WTC11 (cell line): Measurements from ENCODE around the gene SVIL. TPM values are rescaled to one million over a fixed set of nuclear protein-coding genes. Genes with fewer than 3 reads are reported as not detected.

Experiments
- ATAC-seq: fragments of 200-7000 bp; cut with Tn5 transposase; 2 replicates; pipeline ENCODE4 v1.10.0; 2021; ENCODE audit warnings: mild to moderate bottlenecking, moderate library complexity
- CTCF ChIA-PET: fragments of 300-600 bp; sonication (Branson Sonifier 250); formaldehyde crosslinking; loops from one replicate; lab custom pipeline; 2021; ENCODE audit warnings: antibody characterized with exemption; lab: Charles Lee
- POLR2A ChIA-PET: fragments of 350-600 bp; sonication (Branson Sonifier 250); formaldehyde crosslinking; loops from one replicate; lab custom pipeline; 2021; ENCODE audit warnings: antibody characterized with exemption; lab: Charles Lee
- DNase-seq: peaks from one replicate; pipeline ENCODE4 v3.0.0; 2021; ENCODE audit warnings: low spot score
- H3K27ac Mint-ChIP-seq: 2 replicates; pipeline ENCODE4 v1.8.0; 2021; ENCODE audit warnings: mixed read lengths
- H3K27me3 Mint-ChIP-seq: 2 replicates; pipeline ENCODE4 v1.8.0; 2021; ENCODE audit warnings: low read depth, mild to moderate bottlenecking, moderate library complexity, mixed read lengths
- H3K36me3 Mint-ChIP-seq: 2 replicates; pipeline ENCODE4 v1.8.0; 2021; ENCODE audit warnings: mixed read lengths
- H3K4me1 Mint-ChIP-seq: 2 replicates; pipeline ENCODE4 v1.8.0; 2022; ENCODE audit warnings: mixed read lengths
- H3K4me3 Mint-ChIP-seq: 2 replicates; pipeline ENCODE4 v1.8.0; 2021; ENCODE audit warnings: mild to moderate bottlenecking, moderate library complexity, mixed read lengths
- H3K9me3 Mint-ChIP-seq: 2 replicates; pipeline ENCODE4 v1.8.0; 2021; ENCODE audit warnings: mixed read lengths
- ATF3 ChIP-seq: sonication (generic); formaldehyde crosslinking; conservative IDR thresholded peaks from 2 replicates; pipeline ENCODE4 v1.8.1; 2022; ENCODE audit warnings: mild to moderate bottlenecking, missing genetic modification reagents
- CBFB ChIP-seq: sonication (generic); formaldehyde crosslinking; IDR thresholded peaks from 2 replicates; pipeline ENCODE4 v1.8.1; 2022; ENCODE audit warnings: mild to moderate bottlenecking, low read depth, missing genetic modification reagents
- ERG ChIP-seq: fragments of 250-450 bp; sonication (Bioruptor Pico); IDR thresholded peaks from 2 replicates; pipeline ENCODE4 v1.8.0; 2021; ENCODE audit warnings: mild to moderate bottlenecking
- IRF2 ChIP-seq: sonication (generic); formaldehyde crosslinking; IDR thresholded peaks from 2 replicates; pipeline ENCODE4 v1.8.0; 2022; ENCODE audit warnings: low read depth, missing genetic modification reagents, borderline replicate concordance
- JAZF1 ChIP-seq: fragments of 250-450 bp; sonication (Bioruptor Pico); IDR thresholded peaks from 2 replicates; pipeline ENCODE4 v1.9.0; 2021; ENCODE audit warnings: moderate library complexity, mild to moderate bottlenecking, inconsistent platforms
- JUN ChIP-seq: sonication (generic); formaldehyde crosslinking; IDR thresholded peaks from 2 replicates; pipeline ENCODE4 v1.8.0; 2023; ENCODE audit warnings: mild to moderate bottlenecking, missing genetic modification reagents
- KAT7 ChIP-seq: sonication (generic); formaldehyde crosslinking; IDR thresholded peaks from 2 replicates; pipeline ENCODE4 v1.8.1; 2023; ENCODE audit warnings: missing genetic modification reagents, mild to moderate bottlenecking, borderline replicate concordance
- MLX ChIP-seq: sonication (generic); formaldehyde crosslinking; IDR thresholded peaks from 2 replicates; pipeline ENCODE4 v1.8.1; 2023; ENCODE audit warnings: mild to moderate bottlenecking, missing genetic modification reagents, moderate library complexity
- MXD4 ChIP-seq: fragments of 250-450 bp; sonication (Bioruptor Pico); IDR thresholded peaks from 2 replicates; pipeline ENCODE4 v1.8.0; 2021; ENCODE audit warnings: mild to moderate bottlenecking, moderate library complexity, borderline replicate concordance
- NR2C2 ChIP-seq: sonication (generic); formaldehyde crosslinking; IDR thresholded peaks from 2 replicates; pipeline ENCODE4 v1.8.0; 2022; ENCODE audit warnings: mild to moderate bottlenecking, missing genetic modification reagents
- SMAD3 ChIP-seq: sonication (generic); formaldehyde crosslinking; IDR thresholded peaks from 2 replicates; pipeline ENCODE4 v1.8.0; 2022; ENCODE audit warnings: missing genetic modification reagents, mild to moderate bottlenecking, borderline replicate concordance
- SP1 ChIP-seq: sonication (generic); formaldehyde crosslinking; conservative IDR thresholded peaks from 2 replicates; pipeline ENCODE4 v1.8.1; 2022; ENCODE audit warnings: missing genetic modification reagents
- USF1 ChIP-seq: sonication (generic); formaldehyde crosslinking; IDR thresholded peaks from 2 replicates; pipeline ENCODE4 v1.8.0; 2022; ENCODE audit warnings: mild to moderate bottlenecking, missing genetic modification reagents
- ZBTB21 ChIP-seq: sonication (generic); formaldehyde crosslinking; IDR thresholded peaks from 2 replicates; pipeline ENCODE4 v1.8.1; 2023; ENCODE audit warnings: mild to moderate bottlenecking, missing genetic modification reagents, borderline replicate concordance
- ZNF263 ChIP-seq: sonication (generic); formaldehyde crosslinking; IDR thresholded peaks from 2 replicates; pipeline ENCODE4 v1.8.1; 2022; ENCODE audit warnings: low read depth, mild to moderate bottlenecking, moderate library complexity, missing genetic modification reagents
- ZNF396 ChIP-seq: fragments of 250-450 bp; sonication (Bioruptor Pico); IDR thresholded peaks from 2 replicates; pipeline ENCODE4 v1.8.0; 2021; ENCODE audit warnings: mild to moderate bottlenecking, moderate library complexity, borderline replicate concordance
- ZSCAN18 ChIP-seq: fragments of 250-450 bp; sonication (Bioruptor Pico); IDR thresholded peaks from 2 replicates; pipeline ENCODE4 v2.1.2; 2022; ENCODE audit warnings: mild to moderate bottlenecking, moderate library complexity
- total RNA-seq: library from RNA; stranded (reverse); gene quantifications from 3 replicates; pipeline ENCODE4 v1.2.3, GENCODE V29; 2021
- TF ChIP-seq, protein P1 (sequence below): sonication (generic); formaldehyde crosslinking; IDR thresholded peaks from 2 replicates; pipeline ENCODE4 v1.8.1; 2022; ENCODE audit warnings: low read depth, missing genetic modification reagents, borderline replicate concordance
- TF ChIP-seq, protein P2 (sequence below): sonication (generic); formaldehyde crosslinking; IDR thresholded peaks from 2 replicates; pipeline ENCODE4 v1.8.0; 2023; ENCODE audit warnings: mild to moderate bottlenecking, missing genetic modification reagents

SVIL gene
- total RNA-seq, 1 experiment from 2014 or later = 27.1 TPM

GRCh38 chr10:29675984-29676383 is 41.2 kb upstream of the SVIL start:
- CTCF ChIA-PET = no interaction called here
- no peak for TF ChIP-seq ZNF263 (CRISPR knock-in tag)
- TF ChIP-seq, protein P1, sequence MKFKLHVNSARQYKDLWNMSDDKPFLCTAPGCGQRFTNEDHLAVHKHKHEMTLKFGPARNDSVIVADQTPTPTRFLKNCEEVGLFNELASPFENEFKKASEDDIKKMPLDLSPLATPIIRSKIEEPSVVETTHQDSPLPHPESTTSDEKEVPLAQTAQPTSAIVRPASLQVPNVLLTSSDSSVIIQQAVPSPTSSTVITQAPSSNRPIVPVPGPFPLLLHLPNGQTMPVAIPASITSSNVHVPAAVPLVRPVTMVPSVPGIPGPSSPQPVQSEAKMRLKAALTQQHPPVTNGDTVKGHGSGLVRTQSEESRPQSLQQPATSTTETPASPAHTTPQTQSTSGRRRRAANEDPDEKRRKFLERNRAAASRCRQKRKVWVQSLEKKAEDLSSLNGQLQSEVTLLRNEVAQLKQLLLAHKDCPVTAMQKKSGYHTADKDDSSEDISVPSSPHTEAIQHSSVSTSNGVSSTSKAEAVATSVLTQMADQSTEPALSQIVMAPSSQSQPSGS (CRISPR knock-in tag) = no peak
- TF ChIP-seq SMAD3 (CRISPR knock-in tag) = no peak
- TF ChIP-seq SP1 (CRISPR knock-in tag) = no peak
- no peak for TF ChIP-seq ZSCAN18
- TF ChIP-seq KAT7 (CRISPR knock-in tag) = no peak
- TF ChIP-seq NR2C2 (CRISPR knock-in tag) = no peak
- no peak for TF ChIP-seq ATF3 (CRISPR knock-in tag)
- TF ChIP-seq JUN (CRISPR knock-in tag) = no peak
- no peak for TF ChIP-seq MXD4 (CRISPR knock-in tag)
- no peak for TF ChIP-seq MLX
- TF ChIP-seq USF1 (CRISPR knock-in tag) = no peak
- TF ChIP-seq CBFB = no peak
- TF ChIP-seq ZBTB21 (CRISPR knock-in tag) = no peak
- no peak for TF ChIP-seq ERG (CRISPR knock-in tag)
- no peak for TF ChIP-seq ZNF396 (CRISPR knock-in tag)
- no peak for TF ChIP-seq IRF2
- TF ChIP-seq JAZF1 (CRISPR knock-in tag) = no peak
- H3K4me1 Mint-ChIP-seq = peaks cover 10% of the 10 kb centered on the region
- no peaks in the 10 kb centered on the region for H3K27me3 Mint-ChIP-seq
- H3K36me3 Mint-ChIP-seq = peaks cover 67% of the 10 kb centered on the region
- ATAC-seq (no peak), DNase-seq (no peak)
- no peak overlapping the region for H3K27ac Mint-ChIP-seq
- POLR2A ChIA-PET = no interaction called here
- peaks cover 49% of the 10 kb centered on the region for H3K9me3 Mint-ChIP-seq
- no peak overlapping the region for H3K4me3 Mint-ChIP-seq

- CTCF ChIA-PET = no interaction called here
Measured at GRCh38 chr10:29671968-29672367, 37.2 kb upstream of the SVIL start.

More at GRCh38 chr10:29671968-29672367, 37.2 kb upstream of the SVIL start:
- no peak overlapping the region for H3K27ac Mint-ChIP-seq
- H3K36me3 Mint-ChIP-seq = peaks cover 42% of the 10 kb centered on the region
- TF ChIP-seq, protein P2, sequence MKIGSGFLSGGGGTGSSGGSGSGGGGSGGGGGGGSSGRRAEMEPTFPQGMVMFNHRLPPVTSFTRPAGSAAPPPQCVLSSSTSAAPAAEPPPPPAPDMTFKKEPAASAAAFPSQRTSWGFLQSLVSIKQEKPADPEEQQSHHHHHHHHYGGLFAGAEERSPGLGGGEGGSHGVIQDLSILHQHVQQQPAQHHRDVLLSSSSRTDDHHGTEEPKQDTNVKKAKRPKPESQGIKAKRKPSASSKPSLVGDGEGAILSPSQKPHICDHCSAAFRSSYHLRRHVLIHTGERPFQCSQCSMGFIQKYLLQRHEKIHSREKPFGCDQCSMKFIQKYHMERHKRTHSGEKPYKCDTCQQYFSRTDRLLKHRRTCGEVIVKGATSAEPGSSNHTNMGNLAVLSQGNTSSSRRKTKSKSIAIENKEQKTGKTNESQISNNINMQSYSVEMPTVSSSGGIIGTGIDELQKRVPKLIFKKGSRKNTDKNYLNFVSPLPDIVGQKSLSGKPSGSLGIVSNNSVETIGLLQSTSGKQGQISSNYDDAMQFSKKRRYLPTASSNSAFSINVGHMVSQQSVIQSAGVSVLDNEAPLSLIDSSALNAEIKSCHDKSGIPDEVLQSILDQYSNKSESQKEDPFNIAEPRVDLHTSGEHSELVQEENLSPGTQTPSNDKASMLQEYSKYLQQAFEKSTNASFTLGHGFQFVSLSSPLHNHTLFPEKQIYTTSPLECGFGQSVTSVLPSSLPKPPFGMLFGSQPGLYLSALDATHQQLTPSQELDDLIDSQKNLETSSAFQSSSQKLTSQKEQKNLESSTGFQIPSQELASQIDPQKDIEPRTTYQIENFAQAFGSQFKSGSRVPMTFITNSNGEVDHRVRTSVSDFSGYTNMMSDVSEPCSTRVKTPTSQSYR (CRISPR knock-in tag) = no peak
- TF ChIP-seq KAT7 (CRISPR knock-in tag) = no peak
- no peak for TF ChIP-seq CBFB
- TF ChIP-seq SP1 (CRISPR knock-in tag) = no peak
- ATAC-seq = no peak
- H3K4me1 Mint-ChIP-seq = peaks cover 30% of the 10 kb centered on the region
- peaks cover 35% of the 10 kb centered on the region for H3K9me3 Mint-ChIP-seq
- no peak for DNase-seq
- no peaks in the 10 kb centered on the region for H3K27me3 Mint-ChIP-seq
- POLR2A ChIA-PET = no interaction called here
- no peak overlapping the region for H3K4me3 Mint-ChIP-seq
